Measurements from ENCODE around the gene TIFAB.

TIFAB gene

GRCh38 chr5:135480511-135480910 lies 28.4 kb upstream of the TIFAB start:
- H2BK5ac ChIP-seq (ENCODE audit: low read depth, low read length, poor library complexity): no peak overlapping the region
- H3K27ac ChIP-seq (ENCODE audit: low read depth, low read length): no peak overlapping the region
- H3K4me2 ChIP-seq (ENCODE audit: low read length): no peak overlapping the region
- DNase-seq: no peak
- peaks cover 6% of the 10 kb centered on the region for H3K9me3 ChIP-seq (ENCODE audit: insufficient read depth, low read depth, low read length)
- no peak overlapping the region for H3K23ac ChIP-seq (ENCODE audit: low read length)
- H3K14ac ChIP-seq (ENCODE audit: low read length): no peak overlapping the region
- H4K12ac ChIP-seq (ENCODE audit: low read depth, low read length): no peak overlapping the region
- no peak overlapping the region for H4K91ac ChIP-seq (ENCODE audit: low read depth, low read length)
- no peak overlapping the region for H3K9ac ChIP-seq (ENCODE audit: low read length)
- H3K27me3 ChIP-seq (ENCODE audit: insufficient read depth, low read length): peaks cover 7% of the 10 kb centered on the region
- no peak overlapping the region for H3K18ac ChIP-seq (ENCODE audit: low read length)
- no peaks in the 10 kb centered on the region for H3K79me1 ChIP-seq (ENCODE audit: low read length)
- no peaks in the 10 kb centered on the region for H3K4me1 ChIP-seq (ENCODE audit: control insufficient read depth in 1 of 2, insufficient read depth in 2 of 2, low read length in 2 of 2)
- no peaks in the 10 kb centered on the region for H3K79me2 ChIP-seq (ENCODE audit: control insufficient read depth, insufficient read depth, low read length, poor library complexity)
- H2AK5ac ChIP-seq (ENCODE audit: low read length): no peak overlapping the region
- H2AFZ ChIP-seq (ENCODE audit: insufficient read depth, low read length, poor library complexity): no peak overlapping the region
- H2BK120ac ChIP-seq (ENCODE audit: insufficient read depth, low read length, poor library complexity): no peak overlapping the region
- no peak overlapping the region for H3K4me3 ChIP-seq (ENCODE audit: low read depth, low read length)
- WGBS (ENCODE audit: extremely low coverage, insufficient coverage, insufficient read length): 100% methylated on average over 2 of the region's 5 CpGs
- H3K36me3 ChIP-seq (ENCODE audit: control insufficient read depth in 1 of 2, insufficient read depth in 2 of 2, low read length in 2 of 2): no peaks in the 10 kb centered on the region
- no peak overlapping the region for H3K4ac ChIP-seq (ENCODE audit: low read depth, low read length)
- H4K8ac ChIP-seq (ENCODE audit: low read depth, low read length): no peak overlapping the region
- no peak overlapping the region for H2BK12ac ChIP-seq (ENCODE audit: low read length)

- no CpG with 5 or more reads among the region's 4 CpGs for WGBS (ENCODE audit: extremely low coverage, insufficient coverage, insufficient read length)
- H3K14ac ChIP-seq (ENCODE audit: low read length): no peak overlapping the region
Measured at GRCh38 chr5:135478938-135479337, 26.8 kb upstream of the TIFAB start.

GRCh38 chr5:135477613-135478066 lies 25.5 kb upstream of the TIFAB start:
- Histone ChIP-seq H3K9me3 (ENCODE audit: insufficient read depth, low read depth, low read length) (peaks cover 5% of the 10 kb centered on the region), H3K79me2 (ENCODE audit: control insufficient read depth, insufficient read depth, low read length, poor library complexity) (no peaks in the 10 kb centered on the region), H4K12ac (ENCODE audit: low read depth, low read length) (no peak overlapping the region), H2AFZ (ENCODE audit: insufficient read depth, low read length, poor library complexity) (no peak overlapping the region), H3K14ac (ENCODE audit: low read length) (no peak overlapping the region), H3K4me1 (ENCODE audit: control insufficient read depth in 1 of 2, insufficient read depth in 2 of 2, low read length in 2 of 2) (peaks cover 0 to 6% of the 10 kb centered on the region in 2 experiments), H3K4ac (ENCODE audit: low read depth, low read length) (no peak overlapping the region), H3K18ac (ENCODE audit: low read length) (no peak overlapping the region), H3K23ac (ENCODE audit: low read length) (no peak overlapping the region), H2AK5ac (ENCODE audit: low read length) (no peak overlapping the region), H3K36me3 (ENCODE audit: control insufficient read depth in 1 of 2, insufficient read depth in 2 of 2, low read length in 2 of 2) (no peaks in the 10 kb centered on the region), H3K79me1 (ENCODE audit: low read length) (no peaks in the 10 kb centered on the region), H2BK5ac (ENCODE audit: low read depth, low read length, poor library complexity) (no peak overlapping the region), H3K9ac (ENCODE audit: low read length) (no peak overlapping the region), H3K27me3 (ENCODE audit: insufficient read depth, low read length) (peaks cover 3% of the 10 kb centered on the region), H3K4me3 (ENCODE audit: low read depth, low read length) (no peak overlapping the region), H4K8ac (ENCODE audit: low read depth, low read length) (no peak overlapping the region), H2BK12ac (ENCODE audit: low read length) (no peak overlapping the region), H2BK120ac (ENCODE audit: insufficient read depth, low read length, poor library complexity) (no peak overlapping the region), H3K27ac (ENCODE audit: low read depth, low read length) (no peak overlapping the region), H3K4me2 (ENCODE audit: low read length) (no peak overlapping the region), H4K91ac (ENCODE audit: low read depth, low read length) (no peak overlapping the region)
- no peak for DNase-seq
- no CpG with 5 or more reads among the region's 14 CpGs for WGBS (ENCODE audit: extremely low coverage, insufficient coverage, insufficient read length)

More at GRCh38 chr5:135478938-135479337, 26.8 kb upstream of the TIFAB start:
- Histone ChIP-seq H2BK5ac (ENCODE audit: low read depth, low read length, poor library complexity) (no peak overlapping the region), H3K9me3 (ENCODE audit: insufficient read depth, low read depth, low read length) (peaks cover 5% of the 10 kb centered on the region), H3K18ac (ENCODE audit: low read length) (no peak overlapping the region), H3K79me2 (ENCODE audit: control insufficient read depth, insufficient read depth, low read length, poor library complexity) (no peaks in the 10 kb centered on the region), H3K23ac (ENCODE audit: low read length) (no peak overlapping the region), H3K4me1 (ENCODE audit: control insufficient read depth in 1 of 2, insufficient read depth in 2 of 2, low read length in 2 of 2) (peaks cover 0 to 4% of the 10 kb centered on the region in 2 experiments), H2BK12ac (ENCODE audit: low read length) (no peak overlapping the region), H3K4ac (ENCODE audit: low read depth, low read length) (no peak overlapping the region), H3K27me3 (ENCODE audit: insufficient read depth, low read length) (peaks cover 3% of the 10 kb centered on the region), H2AK5ac (ENCODE audit: low read length) (no peak overlapping the region), H2BK120ac (ENCODE audit: insufficient read depth, low read length, poor library complexity) (no peak overlapping the region), H2AFZ (ENCODE audit: insufficient read depth, low read length, poor library complexity) (no peak overlapping the region), H3K27ac (ENCODE audit: low read depth, low read length) (no peak overlapping the region), H4K8ac (ENCODE audit: low read depth, low read length) (no peak overlapping the region), H3K36me3 (ENCODE audit: control insufficient read depth in 1 of 2, insufficient read depth in 2 of 2, low read length in 2 of 2) (no peaks in the 10 kb centered on the region), H3K9ac (ENCODE audit: low read length) (no peak overlapping the region), H4K12ac (ENCODE audit: low read depth, low read length) (no peak overlapping the region), H3K4me2 (ENCODE audit: low read length) (no peak overlapping the region), H3K79me1 (ENCODE audit: low read length) (no peaks in the 10 kb centered on the region), H4K91ac (ENCODE audit: low read depth, low read length) (no peak overlapping the region), H3K4me3 (ENCODE audit: low read depth, low read length) (no peak overlapping the region)
- DNase-seq: no peak

GRCh38 chr5:135476615-135477581 lies 24.7 kb upstream of the TIFAB start:
- peaks cover 0 to 6% of the 10 kb centered on the region in 2 experiments for H3K4me1 ChIP-seq (ENCODE audit: control insufficient read depth in 1 of 2, insufficient read depth in 2 of 2, low read length in 2 of 2)

More at GRCh38 chr5:135476615-135477581, 24.7 kb upstream of the TIFAB start:
- H3K36me3 ChIP-seq (ENCODE audit: control insufficient read depth in 1 of 2, insufficient read depth in 2 of 2, low read length in 2 of 2): no peaks in the 10 kb centered on the region
- no peak overlapping the region for H2BK120ac ChIP-seq (ENCODE audit: insufficient read depth, low read length, poor library complexity)
- no peak overlapping the region for H3K9ac ChIP-seq (ENCODE audit: low read length)
- peaks cover 2% of the 10 kb centered on the region for H3K27me3 ChIP-seq (ENCODE audit: insufficient read depth, low read length)
- H2BK12ac ChIP-seq (ENCODE audit: low read length): no peak overlapping the region
- no peak overlapping the region for H3K4ac ChIP-seq (ENCODE audit: low read depth, low read length)
- peaks cover 3% of the 10 kb centered on the region for H3K9me3 ChIP-seq (ENCODE audit: insufficient read depth, low read depth, low read length)
- no peak overlapping the region for H3K14ac ChIP-seq (ENCODE audit: low read length)
- no CpG with 5 or more reads among the region's 24 CpGs for WGBS (ENCODE audit: extremely low coverage, insufficient coverage, insufficient read length)
- H3K18ac ChIP-seq (ENCODE audit: low read length): no peak overlapping the region
- H4K12ac ChIP-seq (ENCODE audit: low read depth, low read length): no peak overlapping the region
- no peaks in the 10 kb centered on the region for H3K79me1 ChIP-seq (ENCODE audit: low read length)
- H2AFZ ChIP-seq (ENCODE audit: insufficient read depth, low read length, poor library complexity): no peak overlapping the region
- H4K91ac ChIP-seq (ENCODE audit: low read depth, low read length): no peak overlapping the region
- H4K8ac ChIP-seq (ENCODE audit: low read depth, low read length): no peak overlapping the region
- H2AK5ac ChIP-seq (ENCODE audit: low read length): no peak overlapping the region
- no peaks in the 10 kb centered on the region for H3K79me2 ChIP-seq (ENCODE audit: control insufficient read depth, insufficient read depth, low read length, poor library complexity)
- H3K23ac ChIP-seq (ENCODE audit: low read length): no peak overlapping the region
- no peak for DNase-seq
- no peak overlapping the region for H3K27ac ChIP-seq (ENCODE audit: low read depth, low read length)
- no peak overlapping the region for H2BK5ac ChIP-seq (ENCODE audit: low read depth, low read length, poor library complexity)
- no peak overlapping the region for H3K4me3 ChIP-seq (ENCODE audit: low read depth, low read length)
- H3K4me2 ChIP-seq (ENCODE audit: low read length): no peak overlapping the region
